NCI-H1930 (cell line): ENCODE data around the gene SLC27A4.
"Not testable (repeated sequence)": the region's sequence is repeated elsewhere in the genome, so short reads cannot be mapped to it uniquely, and the experiment has no call there.

Experiments
- DNase-seq, 2 experiments: peaks; one replicate each; lab custom pipeline; 2025; lab: John Stamatoyannopoulos, UW

The SLC27A4 gene

GRCh38 chr9:128324401-128324800 lies 15.9 kb upstream of the SLC27A4 start:
- DNase-seq: no peak

DNA sequence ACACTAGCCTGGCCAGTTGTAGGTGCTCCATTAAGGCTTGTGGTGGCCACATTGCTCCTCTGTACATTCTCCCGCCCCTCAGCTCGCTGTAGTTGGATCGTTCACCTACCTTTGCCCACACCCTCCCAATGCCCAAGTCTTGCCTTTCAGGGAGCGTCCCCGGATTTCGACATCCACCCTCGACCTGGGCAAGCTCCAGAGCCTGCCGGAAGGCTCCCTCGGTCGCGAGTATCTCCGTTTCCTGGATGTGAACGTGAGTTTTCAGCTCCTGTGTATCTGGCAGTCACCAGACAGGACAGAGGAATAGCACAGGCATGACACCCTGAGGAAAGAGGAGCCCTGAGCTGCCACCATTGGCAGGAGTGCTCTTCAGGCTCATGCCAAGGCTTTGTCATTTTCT lies 14.7 kb upstream of the SLC27A4 start:
- no peak for DNase-seq

DNA sequence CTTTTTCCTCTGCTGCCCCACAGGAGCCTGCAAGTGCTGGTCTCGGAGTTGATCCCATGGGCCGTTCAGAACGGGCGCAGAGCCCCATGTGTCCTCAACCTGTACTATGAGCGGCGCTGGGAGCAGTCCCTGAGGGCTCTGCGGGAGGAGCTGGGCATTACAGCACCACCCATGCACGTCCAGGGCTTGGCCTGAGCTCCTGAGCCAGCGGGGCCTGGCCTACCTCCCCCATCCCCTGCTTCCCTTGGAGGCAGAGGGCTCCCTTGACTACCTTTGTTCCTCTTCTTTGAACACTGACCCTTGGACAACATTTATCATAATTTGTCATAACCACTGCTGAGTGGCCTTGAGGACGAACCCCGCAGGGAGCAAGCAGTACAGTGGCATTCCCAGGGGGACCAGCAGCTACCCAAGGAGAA lies 6.9 kb upstream of the SLC27A4 start:
- no peak for DNase-seq

- DNase-seq: no peak
Observed at GRCh38 chr9:128335161-128335560, 5.2 kb upstream of the SLC27A4 start.

- no peak for DNase-seq
Observed at GRCh38 chr9:128335914-128336313, 4.4 kb upstream of the SLC27A4 start.

- no peak for DNase-seq
Observed at GRCh38 chr9:128337936-128338335, 2.4 kb upstream of the SLC27A4 start.

GRCh38 chr9:128338852-128339614 lies 1.3 kb upstream of the SLC27A4 start:
- not testable (repeated sequence) for DNase-seq

DNA sequence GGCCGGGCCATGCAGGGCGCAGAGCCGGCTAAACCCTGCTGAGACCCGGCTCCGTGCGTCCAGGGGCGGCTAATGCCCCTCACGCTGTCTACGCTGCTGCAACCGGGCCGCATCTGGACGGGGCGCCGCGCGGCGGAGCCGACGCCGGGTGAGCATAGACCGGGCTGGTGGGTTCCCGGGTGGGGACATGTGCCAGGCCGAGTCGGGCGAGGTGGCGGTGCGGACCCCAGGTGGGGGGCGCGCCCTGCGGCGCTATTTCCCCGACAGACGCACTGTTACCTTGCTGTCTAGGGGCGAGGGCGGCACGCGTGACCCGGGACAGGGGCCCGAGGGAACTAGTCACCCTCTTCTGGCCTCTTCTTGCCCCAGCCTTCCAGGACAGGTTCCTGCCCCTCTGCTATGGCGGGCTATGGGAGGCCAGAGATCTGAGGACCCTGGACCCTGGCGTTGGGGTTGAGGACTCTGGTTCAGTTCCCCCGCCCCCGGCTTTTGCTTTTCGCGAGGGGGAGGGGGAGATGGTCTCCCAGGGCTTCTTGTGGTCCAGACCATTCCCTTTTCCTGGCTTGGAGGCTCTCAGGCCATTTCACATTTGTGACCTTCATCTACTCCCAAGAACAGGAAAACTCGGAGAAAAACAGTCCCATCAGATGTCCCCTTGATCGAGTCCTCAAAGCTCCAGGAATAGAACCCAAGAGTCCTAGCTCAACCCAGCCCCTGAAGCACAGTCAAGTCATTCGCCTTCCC lies 536 bp downstream of the SLC27A4 start:
- DNase-seq: no peak

GRCh38 chr9:128341435-128341849 lies 1.1 kb downstream of the SLC27A4 start:
- DNase-seq: peak; percentile 35 to 52

DNA sequence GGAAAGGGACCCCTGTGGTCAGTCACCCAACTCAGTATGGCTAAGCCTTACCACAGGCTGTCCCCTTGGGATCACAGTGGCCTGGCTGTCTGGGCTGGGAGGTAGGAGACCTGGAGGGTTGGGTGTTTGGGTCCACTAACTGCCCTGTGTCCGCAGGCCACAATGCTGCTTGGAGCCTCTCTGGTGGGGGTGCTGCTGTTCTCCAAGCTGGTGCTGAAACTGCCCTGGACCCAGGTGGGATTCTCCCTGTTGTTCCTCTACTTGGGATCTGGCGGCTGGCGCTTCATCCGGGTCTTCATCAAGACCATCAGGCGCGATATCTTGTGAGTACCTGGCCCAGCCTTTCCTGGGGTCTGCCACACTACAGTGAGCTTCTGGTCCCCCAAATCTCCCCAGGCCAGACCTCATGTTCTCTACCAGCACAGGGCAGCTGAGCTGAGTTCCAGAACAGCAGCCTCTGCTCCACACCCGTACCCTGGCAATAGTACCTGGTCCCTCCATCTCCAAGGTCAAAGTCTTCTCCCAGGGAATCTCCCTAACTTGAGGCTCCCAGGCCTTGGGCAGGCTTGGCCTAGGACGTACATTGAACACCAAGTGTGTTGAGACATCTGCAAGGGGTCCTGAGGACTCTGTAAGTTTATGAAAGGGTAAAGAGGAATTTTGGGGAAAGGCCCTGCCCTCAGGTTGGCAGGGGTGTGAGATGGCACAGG lies 2.8 kb downstream of the SLC27A4 start:
- no peak for DNase-seq

DNA sequence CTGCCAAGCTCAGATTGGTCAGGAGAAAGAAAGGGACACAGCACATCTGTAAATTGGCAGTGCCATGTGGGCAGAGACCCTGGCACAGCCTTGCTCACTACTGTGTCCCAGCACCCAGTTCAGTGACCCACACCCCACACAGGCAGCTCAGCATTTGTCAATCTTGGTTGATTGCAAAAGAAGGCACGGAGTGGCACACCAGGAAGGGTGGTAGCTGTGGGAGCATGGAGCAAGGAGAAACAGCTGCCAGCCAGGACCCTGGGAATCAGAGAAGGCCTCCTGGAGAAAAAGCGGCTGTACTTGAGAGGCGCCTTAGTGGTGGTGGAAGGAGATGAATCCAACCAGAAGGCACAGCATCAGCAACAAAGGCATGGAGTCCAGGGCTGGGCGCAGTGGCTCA lies 3.5 kb downstream of the SLC27A4 start:
- no peak for DNase-seq

DNA sequence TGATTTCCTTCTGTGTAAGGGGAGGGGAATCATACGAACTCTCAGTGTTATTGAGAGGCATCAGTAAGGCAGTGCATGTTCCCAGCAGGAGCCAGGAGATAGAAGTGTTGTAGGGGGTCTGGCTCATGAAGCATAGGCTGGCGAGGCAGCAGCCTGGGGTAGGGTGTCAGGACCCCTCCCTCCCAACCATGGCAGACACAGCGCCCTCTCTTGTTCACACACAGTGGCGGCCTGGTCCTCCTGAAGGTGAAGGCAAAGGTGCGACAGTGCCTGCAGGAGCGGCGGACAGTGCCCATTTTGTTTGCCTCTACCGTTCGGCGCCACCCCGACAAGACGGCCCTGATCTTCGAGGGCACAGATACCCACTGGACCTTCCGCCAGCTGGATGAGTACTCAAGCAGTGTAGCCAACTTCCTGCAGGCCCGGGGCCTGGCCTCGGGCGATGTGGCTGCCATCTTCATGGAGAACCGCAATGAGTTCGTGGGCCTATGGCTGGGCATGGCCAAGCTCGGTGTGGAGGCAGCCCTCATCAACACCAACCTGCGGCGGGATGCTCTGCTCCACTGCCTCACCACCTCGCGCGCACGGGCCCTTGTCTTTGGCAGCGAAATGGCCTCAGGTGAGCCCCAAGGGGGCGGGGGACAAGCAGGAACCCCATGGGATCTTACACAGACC lies 4.7 kb downstream of the SLC27A4 start:
- DNase-seq: no peak

DNA sequence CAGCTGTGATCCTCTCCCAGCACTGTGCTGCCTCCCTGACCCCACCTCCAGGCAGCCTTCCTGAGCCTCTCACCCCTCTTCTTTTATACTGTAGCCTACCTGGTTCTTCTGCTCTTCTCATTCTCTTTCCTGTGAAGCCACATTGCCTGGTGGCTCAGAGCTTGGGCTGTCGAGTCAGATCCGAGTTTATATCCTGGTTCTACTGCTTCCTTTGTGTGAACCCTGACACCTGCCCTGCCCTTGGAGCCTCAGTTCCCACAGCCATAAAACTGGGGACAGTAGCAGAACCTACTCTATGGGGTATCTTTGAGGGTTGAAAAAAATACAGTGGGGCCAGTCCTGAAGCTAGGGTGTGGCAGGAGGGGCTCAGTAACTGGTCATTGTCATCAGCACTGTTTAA lies 8.8 kb downstream of the SLC27A4 start:
- DNase-seq: no peak

GRCh38 chr9:128349772-128350171 lies 9.4 kb downstream of the SLC27A4 start:
- no peak for DNase-seq

DNA sequence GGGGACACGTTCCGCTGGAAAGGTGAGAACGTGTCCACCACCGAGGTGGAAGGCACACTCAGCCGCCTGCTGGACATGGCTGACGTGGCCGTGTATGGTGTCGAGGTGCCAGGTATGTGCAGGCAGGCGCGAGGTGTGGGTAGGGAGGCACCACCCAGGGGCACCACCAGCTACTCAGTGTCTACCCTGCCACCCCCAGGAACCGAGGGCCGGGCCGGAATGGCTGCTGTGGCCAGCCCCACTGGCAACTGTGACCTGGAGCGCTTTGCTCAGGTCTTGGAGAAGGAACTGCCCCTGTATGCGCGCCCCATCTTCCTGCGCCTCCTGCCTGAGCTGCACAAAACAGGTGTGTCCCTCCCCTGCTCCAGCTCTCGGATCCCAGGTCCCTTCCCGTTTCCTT lies 15.1 kb downstream of the SLC27A4 start:
- no peak for DNase-seq

DNA sequence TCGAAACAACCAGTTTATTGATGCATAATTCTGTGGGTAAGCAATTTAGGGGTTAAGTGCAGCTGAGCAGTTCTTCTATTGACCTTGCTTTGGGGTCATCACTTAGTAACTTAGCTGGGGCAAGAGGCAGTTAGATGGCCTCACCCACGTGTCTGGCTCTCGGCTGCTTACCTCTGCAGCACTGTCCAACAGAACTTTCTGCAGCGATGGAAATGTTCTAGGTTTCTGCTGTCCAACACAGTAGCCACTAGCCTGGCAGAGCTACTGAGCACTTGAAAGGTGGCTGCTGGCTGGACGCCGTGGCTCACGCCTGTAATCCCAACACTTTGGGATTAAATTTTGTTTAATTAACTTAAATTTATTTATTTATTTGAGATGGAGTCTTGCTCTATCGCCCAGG lies 17.8 kb downstream of the SLC27A4 start:
- no peak for DNase-seq

DNA sequence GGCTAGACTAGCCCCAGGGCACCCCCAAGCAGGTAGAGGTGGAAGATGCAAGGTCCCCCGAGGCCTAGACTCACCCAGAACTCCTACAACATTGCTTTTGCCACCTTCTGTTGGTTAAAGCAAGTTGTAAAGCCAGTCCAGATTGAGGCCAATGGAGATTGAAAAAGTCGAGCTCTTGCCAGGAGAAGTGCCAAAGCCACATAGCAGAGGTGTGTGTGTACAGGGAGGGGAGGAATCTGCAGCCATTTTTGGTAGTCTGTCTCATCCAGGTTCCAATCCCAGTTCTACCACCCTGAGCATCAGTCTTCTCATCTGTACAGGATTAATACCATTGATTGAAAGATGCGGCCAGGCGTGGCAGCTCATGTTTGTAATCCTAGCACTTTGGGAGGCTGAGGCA lies 18.5 kb downstream of the SLC27A4 start:
- DNase-seq: no peak

- DNase-seq: no peak
Observed at GRCh38 chr9:128360826-128361225, 20.5 kb downstream of the SLC27A4 start.

GRCh38 chr9:128361296-128361985 lies 21.1 kb downstream of the SLC27A4 start:
- no peak for DNase-seq

DNA sequence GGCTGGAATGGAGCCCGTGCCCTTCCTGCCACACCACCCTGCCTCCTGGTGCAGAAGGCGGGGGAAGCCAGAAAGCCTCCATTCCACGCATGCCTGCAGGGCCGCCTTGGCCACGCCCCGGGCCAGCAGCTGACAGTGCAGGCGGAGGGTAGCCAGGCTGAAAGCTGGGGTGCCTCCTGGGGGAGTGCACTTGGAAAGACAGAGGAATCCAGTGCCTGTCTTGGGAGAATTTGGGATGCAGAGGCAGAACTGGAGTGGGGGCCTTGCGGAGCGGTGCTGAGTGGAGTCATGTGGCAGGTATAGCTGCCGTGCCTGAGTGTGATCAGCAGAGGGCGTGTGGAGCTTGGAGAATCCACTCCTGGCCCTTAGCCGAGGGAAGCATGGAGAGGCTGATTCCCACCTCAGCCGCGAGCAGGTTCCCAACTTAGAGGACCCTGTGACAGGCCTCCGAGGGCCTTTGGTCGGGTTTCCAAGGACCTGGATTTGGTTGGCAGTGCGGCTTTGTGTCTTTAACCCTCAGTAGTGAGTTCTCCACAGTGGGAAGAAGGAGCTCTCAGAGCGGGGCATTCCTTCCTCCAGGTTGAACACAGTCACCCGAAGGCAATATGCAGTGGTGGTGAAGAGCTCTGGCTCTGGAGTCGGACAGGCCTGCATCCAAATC lies 21.8 kb downstream of the SLC27A4 start:
- peak; percentile 52 to 65 for DNase-seq

- DNase-seq: no peak
Observed at GRCh38 chr9:128362774-128363173, 22.4 kb downstream of the SLC27A4 start.
